IMR-90 (cell line): ENCODE results near the gene PANX1. TPM values are rescaled to one million over a fixed set of nuclear protein-coding genes. Genes with fewer than 3 reads are reported as not detected.

Experiments
- ATAC-seq: fragments of 200-7000 bp; cut with Tn5 transposase; 2 replicates; pipeline ENCODE4 v1.9.1; 2020; ENCODE audit warnings: low read depth, mild to moderate bottlenecking, moderate library complexity
- BruUV-seq: library from RNA; stranded (reverse); fragments of 400-500 nt; replicated peaks from 2 replicates; lab custom pipeline; 2021; lab: Mats Ljungman, UMichigan
- CTCF ChIA-PET: fragments of 300-600 bp; formaldehyde crosslinking; extraction: SDS; loops from one replicate; lab custom pipeline; 2021; ENCODE audit warnings: antibody characterized with exemption; lab: Yijun Ruan, JAX
- POLR2A ChIA-PET: fragments of 300-600 bp; sonication (Branson Sonifier 250); formaldehyde crosslinking; loops from one replicate; lab custom pipeline; 2022; ENCODE audit warnings: antibody characterized with exemption; ENCODE audit not compliant: unreplicated experiment; lab: Charles Lee
- DNase-seq: peaks from one replicate; pipeline ENCODE4 v3.0.0; 2013
- H2AFZ ChIP-seq: replicated peaks from 2 replicates; pipeline ENCODE3; 2013; ENCODE audit warnings: low read length, mild to moderate bottlenecking; ENCODE audit not compliant: poor library complexity
- H2AK5ac ChIP-seq: 2 replicates; pipeline ENCODE4 v1.6.1; 2013; ENCODE audit warnings: low read depth, low read length, inconsistent platforms
- H2AK9ac ChIP-seq: replicated peaks from 2 replicates; pipeline ENCODE3; 2013; ENCODE audit warnings: mild to moderate bottlenecking, low read depth, low read length, moderate library complexity; ENCODE audit not compliant: poor library complexity
- H2BK120ac ChIP-seq: 2 replicates; pipeline ENCODE4 v1.6.1; 2013; ENCODE audit warnings: low read depth, low read length, inconsistent platforms
- H2BK15ac ChIP-seq: 3 replicates; pipeline ENCODE4 v1.6.1; 2013; ENCODE audit warnings: low read depth, low read length, inconsistent platforms
- H2BK20ac ChIP-seq: 2 replicates; pipeline ENCODE4 v1.6.1; 2013; ENCODE audit warnings: low read depth, mild to moderate bottlenecking, inconsistent platforms, low read length, moderate library complexity
- H2BK5ac ChIP-seq: 2 replicates; pipeline ENCODE4 v1.6.1; 2013; ENCODE audit warnings: mild to moderate bottlenecking, low read depth, low read length, inconsistent platforms; ENCODE audit not compliant: poor library complexity, severe bottlenecking
- H3K14ac ChIP-seq: replicated peaks from 2 replicates; pipeline ENCODE4 v1.6.1; 2013; ENCODE audit warnings: low read depth, low read length, inconsistent platforms
- H3K18ac ChIP-seq: 2 replicates; pipeline ENCODE4 v1.6.1; 2013; ENCODE audit warnings: low read depth, low read length, control low read depth
- H3K23ac ChIP-seq: 2 replicates; pipeline ENCODE4 v1.6.1; 2013; ENCODE audit warnings: low read depth, low read length, inconsistent platforms
- H3K27ac ChIP-seq: 2 replicates; pipeline ENCODE4 v1.5.1; 2013; ENCODE audit warnings: mild to moderate bottlenecking, control low read depth, low read length; ENCODE audit not compliant: insufficient read depth
- H3K27me3 ChIP-seq: 2 replicates; pipeline ENCODE4 v1.6.1; 2013; ENCODE audit warnings: low read length; ENCODE audit not compliant: control insufficient read depth, insufficient read depth
- H3K36me3 ChIP-seq: 2 replicates; pipeline ENCODE4 v1.6.1; 2013; ENCODE audit warnings: low read length, mixed read lengths; ENCODE audit not compliant: control insufficient read depth, insufficient read depth
- H3K4ac ChIP-seq: 2 replicates; pipeline ENCODE4 v1.6.1; 2013; ENCODE audit warnings: low read depth, low read length, inconsistent platforms
- H3K4me1 ChIP-seq: 2 replicates; pipeline ENCODE4 v1.6.1; 2013; ENCODE audit warnings: low read length, mixed read lengths; ENCODE audit not compliant: control insufficient read depth, insufficient read depth
- H3K4me2 ChIP-seq: 2 replicates; pipeline ENCODE4 v1.6.1; 2013; ENCODE audit warnings: low read depth, mild to moderate bottlenecking, control low read depth, low read length, moderate library complexity
- H3K4me3 ChIP-seq: 2 replicates; pipeline ENCODE4 v1.5.1; 2013; ENCODE audit warnings: low read depth, mild to moderate bottlenecking, control low read depth, low read length, moderate library complexity; ENCODE audit not compliant: insufficient read depth
- H3K56ac ChIP-seq: 2 replicates; pipeline ENCODE4 v1.6.1; 2013; ENCODE audit warnings: low read length, inconsistent platforms; ENCODE audit not compliant: insufficient read depth; ENCODE audit errors: extremely low read depth
- H3K79me1 ChIP-seq, 2 experiments: 2 replicates each; pipeline ENCODE4 v1.6.1; 2013; ENCODE audit warnings: low read length in 2 of 2, inconsistent platforms in 1 of 2, low read depth in 1 of 2
- H3K9ac ChIP-seq: 2 replicates; pipeline ENCODE4 v1.6.1; 2013; ENCODE audit warnings: low read depth, low read length, control low read depth
- H3K9me1 ChIP-seq: 2 replicates; pipeline ENCODE4 v1.6.1; 2013; ENCODE audit warnings: low read length, inconsistent platforms; ENCODE audit not compliant: insufficient read depth
- H3K9me3 ChIP-seq: 2 replicates; pipeline ENCODE4 v1.6.1; 2013; ENCODE audit warnings: low read length; ENCODE audit not compliant: control insufficient read depth, insufficient read depth
- H4K20me1 ChIP-seq: 2 replicates; pipeline ENCODE4 v1.6.1; 2013; ENCODE audit warnings: low read length, inconsistent platforms; ENCODE audit not compliant: insufficient read depth
- H4K5ac ChIP-seq: 2 replicates; pipeline ENCODE4 v1.6.1; 2013; ENCODE audit warnings: mild to moderate bottlenecking, low read depth, low read length, control low read depth
- H4K8ac ChIP-seq, 2 experiments: 2 replicates each; pipeline ENCODE4 v1.6.1; 2013; ENCODE audit warnings: low read depth in 2 of 2, low read length in 2 of 2, control low read depth in 1 of 2, inconsistent platforms in 1 of 2
- H4K91ac ChIP-seq: 2 replicates; pipeline ENCODE4 v1.6.1; 2013; ENCODE audit warnings: low read depth, low read length, inconsistent platforms; ENCODE audit not compliant: insufficient read depth
- BHLHE40 ChIP-seq: fragments of 150-350 bp; IDR thresholded peaks from 2 replicates; pipeline ENCODE4 v1.6.1; 2016; ENCODE audit warnings: mild to moderate bottlenecking, low read depth, low read length
- CEBPB ChIP-seq: IDR thresholded peaks from 2 replicates; pipeline ENCODE4 v1.6.1; 2012; ENCODE audit warnings: low read depth, low read length, improper control_type of control experiment
- MAFK ChIP-seq: IDR thresholded peaks from 2 replicates; pipeline ENCODE4 v1.6.1; 2012; ENCODE audit warnings: low read depth, low read length, improper control_type of control experiment
- MAZ ChIP-seq: IDR thresholded peaks from 2 replicates; pipeline ENCODE4 v1.6.1; 2012; ENCODE audit warnings: low read depth, mild to moderate bottlenecking, low read length, improper control_type of control experiment, moderate library complexity, borderline replicate concordance
- MXI1 ChIP-seq: IDR thresholded peaks from 2 replicates; pipeline ENCODE4 v1.6.1; 2012; ENCODE audit warnings: low read depth, mild to moderate bottlenecking, low read length, moderate library complexity, borderline replicate concordance
- POLR2A ChIP-seq: IDR thresholded peaks from 2 replicates; pipeline ENCODE4 v1.6.1; 2012; ENCODE audit warnings: mild to moderate bottlenecking, low read depth, low read length
- RCOR1 ChIP-seq: IDR thresholded peaks from 2 replicates; pipeline ENCODE4 v1.6.1; 2012; ENCODE audit warnings: mild to moderate bottlenecking, low read length, improper control_type of control experiment; ENCODE audit not compliant: insufficient replicate concordance
- SMC3 ChIP-seq: fragments of 150-350 bp; IDR thresholded peaks from 2 replicates; pipeline ENCODE4 v1.6.1; 2016; ENCODE audit warnings: low read depth, mild to moderate bottlenecking, antibody characterized with exemption, low read length, moderate library complexity
- WGBS, 2 experiments: methylation state at CpG; one replicate each; pipeline versions ENCODE4 v1.1.5 to v1.1.7; 2013; ENCODE audit warnings: missing lambda C conversion rate in 2 of 2; ENCODE audit not compliant: insufficient read length in 1 of 2; ENCODE audit errors: extremely low coverage in 2 of 2; 5-methylcytosine and 5-hydroxymethylcytosine counted together
- dilution Hi-C: fragments of 300-500 bp; cut with HindIII; formaldehyde crosslinking; loops from one replicate; pipeline ENCODE4 v1.14.3; 2018; ENCODE audit warnings: low sequenced_read_pairs; ENCODE audit not compliant: unreplicated experiment
- in situ Hi-C: fragments of 300-500 bp; cut with MboI; formaldehyde crosslinking; loops from 3 replicates; pipeline ENCODE4 v1.14.3; 2019; ENCODE audit warnings: low sequenced_read_pairs, inconsistent platforms, mixed read lengths
- intact Hi-C: fragments of 100-400 bp; cut with micrococcal nuclease; formaldehyde crosslinking; loops from 2 replicates; pipeline ENCODE4 v1.10.0; 2022
- polyA plus RNA-seq, 3 experiments: library from polyadenylated mRNA; depleted of rRNA; stranded (reverse); fragments of >200 nt; gene quantifications; 2 replicates each; pipeline ENCODE4 v1.2.3, GENCODE V29; 2012; ENCODE audit warnings: low replicate concordance in 1 of 3
- total RNA-seq: library from RNA; depleted of rRNA; stranded (reverse); fragments of >200 nt; gene quantifications from 2 replicates; pipeline ENCODE4 v1.2.3, GENCODE V29; 2012
- TF ChIP-seq, protein P1 (sequence below): fragments of 150-350 bp; IDR thresholded peaks from 2 replicates; pipeline ENCODE4 v1.6.1; 2017; ENCODE audit warnings: mild to moderate bottlenecking, antibody characterized with exemption, low read length, low read depth
- TF ChIP-seq, protein P2 (sequence below): conservative IDR thresholded peaks from 2 replicates; pipeline ENCODE4 v1.5.1; 2012; ENCODE audit warnings: mild to moderate bottlenecking, low read depth, low read length, improper control_type of control experiment

Gene PANX1
- total and polyA plus RNA-seq, 2 of the 4 experiments (the other 2 are of a cell fraction) = 29.8 to 70.8 TPM

GRCh38 chr11:94141511-94142307 lies 13.1 kb downstream of the PANX1 start:
- Histone ChIP-seq H3K4ac (peak overlapping the region; percentile 71), H2AK5ac (peak overlapping the region; percentile 81), H2AK9ac (peak overlapping the region; percentile 39), H3K23ac (peak overlapping the region; percentile 62), H3K4me2 (peak overlapping the region; percentile 6; the same call in 1 of the 2 replicates), H4K5ac (peak overlapping the region; percentile 44; the same call in 1 of the 2 replicates), H4K8ac (peak overlapping the region in 1 of 2 experiments; percentile 31; a peak in 3 of 4 replicates), H3K4me1 (peaks cover 26% of the 10 kb centered on the region), H3K4me3 (no peak overlapping the region), H3K79me1 (peaks cover 33 to 80% of the 10 kb centered on the region in 2 experiments), H3K27ac (no peak overlapping the region), H4K91ac (peak overlapping the region; percentile 19), H3K9me1 (peaks cover 27% of the 10 kb centered on the region), H3K9me3 (no peaks in the 10 kb centered on the region), H3K56ac (no peak overlapping the region), H2BK120ac (peak overlapping the region; percentile 58), H3K27me3 (no peaks in the 10 kb centered on the region), H2BK20ac (peak overlapping the region; percentile 63), H4K20me1 (peaks cover 45% of the 10 kb centered on the region), H3K36me3 (no peaks in the 10 kb centered on the region), H2BK5ac (peak overlapping the region; percentile 20), H3K9ac (no peak overlapping the region; the same call in 1 of the 2 replicates), H2BK15ac (peak overlapping the region; percentile 35; the same call in 2 of the 3 replicates), H2AFZ (peak overlapping the region; percentile 8), H3K14ac (peak overlapping the region; percentile 80; the same call in 1 of the 2 replicates), H3K18ac (peak overlapping the region; percentile 70)
- TF ChIP-seq MAZ (no peak), MXI1 (no peak), RCOR1 (no peak), SMC3 (no peak), CEBPB (no peak), POLR2A (no peak), MAFK (no peak), BHLHE40 (no peak)
- TF ChIP-seq, protein P1, sequence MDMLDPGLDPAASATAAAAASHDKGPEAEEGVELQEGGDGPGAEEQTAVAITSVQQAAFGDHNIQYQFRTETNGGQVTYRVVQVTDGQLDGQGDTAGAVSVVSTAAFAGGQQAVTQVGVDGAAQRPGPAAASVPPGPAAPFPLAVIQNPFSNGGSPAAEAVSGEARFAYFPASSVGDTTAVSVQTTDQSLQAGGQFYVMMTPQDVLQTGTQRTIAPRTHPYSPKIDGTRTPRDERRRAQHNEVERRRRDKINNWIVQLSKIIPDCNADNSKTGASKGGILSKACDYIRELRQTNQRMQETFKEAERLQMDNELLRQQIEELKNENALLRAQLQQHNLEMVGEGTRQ = no peak
- TF ChIP-seq, protein P2, sequence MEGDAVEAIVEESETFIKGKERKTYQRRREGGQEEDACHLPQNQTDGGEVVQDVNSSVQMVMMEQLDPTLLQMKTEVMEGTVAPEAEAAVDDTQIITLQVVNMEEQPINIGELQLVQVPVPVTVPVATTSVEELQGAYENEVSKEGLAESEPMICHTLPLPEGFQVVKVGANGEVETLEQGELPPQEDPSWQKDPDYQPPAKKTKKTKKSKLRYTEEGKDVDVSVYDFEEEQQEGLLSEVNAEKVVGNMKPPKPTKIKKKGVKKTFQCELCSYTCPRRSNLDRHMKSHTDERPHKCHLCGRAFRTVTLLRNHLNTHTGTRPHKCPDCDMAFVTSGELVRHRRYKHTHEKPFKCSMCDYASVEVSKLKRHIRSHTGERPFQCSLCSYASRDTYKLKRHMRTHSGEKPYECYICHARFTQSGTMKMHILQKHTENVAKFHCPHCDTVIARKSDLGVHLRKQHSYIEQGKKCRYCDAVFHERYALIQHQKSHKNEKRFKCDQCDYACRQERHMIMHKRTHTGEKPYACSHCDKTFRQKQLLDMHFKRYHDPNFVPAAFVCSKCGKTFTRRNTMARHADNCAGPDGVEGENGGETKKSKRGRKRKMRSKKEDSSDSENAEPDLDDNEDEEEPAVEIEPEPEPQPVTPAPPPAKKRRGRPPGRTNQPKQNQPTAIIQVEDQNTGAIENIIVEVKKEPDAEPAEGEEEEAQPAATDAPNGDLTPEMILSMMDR = no peak
- ChIA-PET CTCF (no interaction called here), POLR2A (no interaction called here)
- intact Hi-C loops (no loop called here), dilution Hi-C loops (no loop called here), in situ Hi-C loops (loop anchor here (25.0 kb wide), 3 partner anchors 621 to 1129 kb away; partner anchors contain the start of gene AMOTL1)
- BruUV-seq = no TSS peak
- DNase-seq (no peak), ATAC-seq (peak; percentile 35)
- WGBS, 2 experiments = 63% methylated on average over 3 of the region's 12 CpGs; no CpG with 5 or more reads in 1 of the 2 experiments
